Neuron (in vitro differentiated cells): ENCODE measurements around the gene ZC3H18.

Experiments used
- H2AFZ ChIP-seq: one replicate; pipeline ENCODE4 v1.6.1; 2013; ENCODE audit warnings: low read depth, mild to moderate bottlenecking, inconsistent platforms, low read length, moderate library complexity
- H3K27me3 ChIP-seq: one replicate; pipeline ENCODE4 v1.6.1; 2013; ENCODE audit warnings: low read length; ENCODE audit not compliant: insufficient read depth
- H3K36me3 ChIP-seq: one replicate; pipeline ENCODE4 v1.6.1; 2013; ENCODE audit warnings: low read length; ENCODE audit not compliant: insufficient read depth
- H3K4me1 ChIP-seq: one replicate; pipeline ENCODE4 v1.6.1; 2013; ENCODE audit warnings: low read length; ENCODE audit not compliant: insufficient read depth
- H3K4me3 ChIP-seq: 2 replicates; pipeline ENCODE4 v1.5.1; 2013; ENCODE audit warnings: mild to moderate bottlenecking, low read length, moderate library complexity
- H3K9me3 ChIP-seq: one replicate; pipeline ENCODE4 v1.6.1; 2013; ENCODE audit warnings: low read length

Gene ZC3H18

DNA sequence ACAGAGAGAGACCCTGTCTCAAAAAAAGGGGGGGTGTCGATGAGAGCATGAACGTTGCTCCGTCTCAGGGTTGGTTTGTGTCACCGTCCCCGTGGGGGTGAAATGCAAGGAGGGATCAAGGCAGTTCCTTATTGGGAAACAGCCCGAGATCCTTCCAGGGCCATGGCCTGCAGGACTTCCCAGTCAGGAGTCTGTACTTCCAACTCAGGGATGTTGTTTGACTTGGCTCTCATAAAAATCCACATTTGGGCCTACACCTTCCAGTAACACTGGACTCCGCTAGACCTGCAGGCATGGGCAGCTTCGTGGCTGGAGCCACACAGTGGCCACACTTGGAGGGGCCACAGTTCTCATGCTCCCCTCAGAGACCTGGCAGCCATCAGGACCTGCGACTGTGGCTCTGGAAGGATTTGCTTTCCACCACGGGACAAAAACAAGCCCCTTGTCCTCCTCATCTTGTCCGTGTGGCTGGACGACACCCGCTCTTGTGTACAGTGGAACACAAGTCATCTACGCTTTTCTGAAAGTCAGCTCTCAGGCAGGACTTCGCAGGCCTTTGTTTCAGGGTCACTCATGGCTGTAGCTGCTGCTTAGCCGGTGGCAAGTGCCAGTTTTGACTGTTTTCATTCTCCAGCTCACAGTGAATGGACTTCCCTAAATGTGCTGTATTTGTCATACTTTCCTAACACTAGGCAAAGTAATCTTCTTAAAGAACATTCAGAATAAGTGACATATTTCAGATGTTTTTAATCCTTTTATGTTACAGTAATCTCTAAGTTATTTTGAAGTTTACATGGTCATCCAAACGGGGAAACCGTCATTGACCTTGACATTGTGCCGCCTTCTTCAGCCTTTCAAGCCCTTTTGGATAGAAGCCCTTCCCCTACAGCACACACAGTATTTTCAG is 44.0 kb downstream of the ZC3H18 start:
- Histone ChIP-seq H3K4me1 (no peaks in the 10 kb centered on the region), H3K4me3 (no peak overlapping the region), H3K36me3 (peaks cover 66% of the 10 kb centered on the region), H3K9me3 (no peaks in the 10 kb centered on the region), H2AFZ (no peak overlapping the region), H3K27me3 (no peaks in the 10 kb centered on the region)

DNA sequence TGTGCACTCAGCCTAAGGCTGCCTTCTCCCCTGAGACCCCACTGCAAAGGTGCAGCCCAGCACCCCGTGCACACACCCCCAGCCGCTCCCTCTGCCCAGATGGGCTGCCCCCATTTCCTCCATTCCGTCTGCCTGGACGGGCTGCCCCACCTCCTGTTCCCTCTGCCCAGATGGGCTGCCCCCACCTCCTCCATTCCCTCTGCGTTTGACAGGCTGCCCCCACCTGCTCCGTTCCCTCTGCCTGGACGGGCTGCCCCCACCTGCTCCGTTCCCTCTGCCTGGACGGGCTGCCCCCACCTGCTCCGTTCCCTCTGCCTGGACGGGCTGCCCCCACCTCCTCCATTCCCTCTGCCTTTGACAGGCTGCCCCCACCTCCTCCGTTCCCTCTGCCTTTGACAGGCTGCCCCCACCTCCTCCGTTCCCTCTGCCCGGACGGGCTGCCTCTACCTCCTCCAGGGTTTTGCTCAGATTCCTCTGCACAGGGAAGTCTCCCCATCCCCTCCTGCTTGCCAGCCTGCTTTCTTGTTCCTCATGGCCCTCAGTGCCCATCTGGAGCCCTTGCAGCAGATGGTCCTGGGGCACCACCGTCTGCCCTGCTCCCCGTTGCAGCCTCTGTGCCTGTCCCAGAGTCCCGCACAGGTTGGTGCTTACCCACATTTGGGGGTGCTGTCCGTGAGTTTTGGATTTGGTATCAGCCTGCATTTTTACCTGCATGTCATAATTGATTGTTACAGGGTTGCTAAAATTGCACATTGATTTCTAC is 44.8 kb downstream of the ZC3H18 start:
- H3K9me3 ChIP-seq = no peaks in the 10 kb centered on the region
- H3K4me1 ChIP-seq = no peaks in the 10 kb centered on the region
- H3K27me3 ChIP-seq = no peaks in the 10 kb centered on the region
- H3K4me3 ChIP-seq = no peak overlapping the region
- H3K36me3 ChIP-seq = peaks cover 69% of the 10 kb centered on the region
- H2AFZ ChIP-seq = no peak overlapping the region

- Histone ChIP-seq H2AFZ (no peak overlapping the region), H3K4me1 (no peaks in the 10 kb centered on the region), H3K36me3 (peaks cover 57% of the 10 kb centered on the region)
Measured at GRCh38 chr16:88616320-88616719, 46.1 kb downstream of the ZC3H18 start.

DNA sequence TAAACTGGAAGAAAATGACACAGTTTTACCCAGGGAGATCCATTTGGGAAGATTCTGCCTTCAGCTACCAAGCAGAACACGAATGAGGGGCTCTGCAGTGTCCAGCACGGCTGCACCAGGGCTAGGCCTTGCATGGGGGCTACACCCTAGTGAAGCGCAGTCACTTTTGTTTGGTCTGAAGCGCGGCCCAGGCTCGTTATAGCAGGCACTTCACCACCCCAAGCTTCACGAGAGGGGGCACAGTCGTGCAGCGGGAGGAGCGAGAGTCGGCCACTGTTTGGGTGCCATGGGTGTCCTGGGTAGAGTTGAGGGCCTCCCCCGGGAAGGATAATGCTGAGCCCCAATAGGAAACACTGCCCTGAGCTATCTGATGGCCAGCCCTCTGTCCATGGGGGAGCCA is 46.5 kb downstream of the ZC3H18 start:
- Histone ChIP-seq H3K36me3 (peaks cover 53% of the 10 kb centered on the region), H3K4me3 (no peak overlapping the region), H3K9me3 (no peaks in the 10 kb centered on the region), H3K4me1 (no peaks in the 10 kb centered on the region), H2AFZ (no peak overlapping the region), H3K27me3 (no peaks in the 10 kb centered on the region)

More at GRCh38 chr16:88616320-88616719, 46.1 kb downstream of the ZC3H18 start:
- Histone ChIP-seq H3K4me3 (no peak overlapping the region), H3K9me3 (no peaks in the 10 kb centered on the region), H3K27me3 (no peaks in the 10 kb centered on the region)

DNA sequence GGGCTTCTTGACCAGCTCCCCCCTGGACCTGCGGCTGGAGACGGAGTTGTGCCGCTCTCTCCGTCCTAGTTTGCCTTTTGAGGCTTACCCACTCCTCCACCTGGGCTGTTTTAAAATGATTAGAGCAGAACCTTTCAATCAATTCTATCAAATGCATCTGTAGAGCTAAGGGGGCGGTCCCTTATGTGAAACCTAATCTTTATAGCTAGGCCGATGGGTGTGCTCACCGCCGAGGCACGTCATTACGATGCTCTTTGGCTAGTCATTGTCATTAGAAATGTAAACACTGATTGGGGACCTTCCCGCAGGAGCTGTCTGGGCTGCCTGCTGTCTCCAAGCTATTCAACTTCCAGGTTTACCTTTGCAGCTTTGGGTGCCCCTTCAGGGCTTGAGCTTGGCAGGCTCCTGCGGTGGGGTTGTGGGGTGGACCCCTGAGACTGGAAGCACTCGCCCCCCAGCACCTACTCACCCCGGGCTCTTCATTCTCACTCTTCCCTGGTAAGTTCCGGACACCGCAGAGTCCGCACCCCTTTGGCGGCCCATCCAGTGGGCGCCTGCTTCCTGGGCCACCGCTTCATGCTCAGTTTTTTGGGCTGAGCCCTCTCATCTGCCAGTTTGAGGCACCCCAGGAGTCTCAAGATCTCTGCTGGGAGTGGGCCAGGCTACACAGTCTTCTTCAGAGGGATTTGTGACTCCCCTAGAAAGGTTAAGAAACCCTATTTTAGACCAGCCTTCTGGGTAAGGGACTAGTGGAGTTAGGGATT is 47.2 kb downstream of the ZC3H18 start:
- peaks cover 56% of the 10 kb centered on the region for H3K36me3 ChIP-seq
- no peaks in the 10 kb centered on the region for H3K27me3 ChIP-seq
- H3K9me3 ChIP-seq = no peaks in the 10 kb centered on the region
- no peaks in the 10 kb centered on the region for H3K4me1 ChIP-seq
- no peak overlapping the region for H3K4me3 ChIP-seq
- H2AFZ ChIP-seq = no peak overlapping the region

DNA sequence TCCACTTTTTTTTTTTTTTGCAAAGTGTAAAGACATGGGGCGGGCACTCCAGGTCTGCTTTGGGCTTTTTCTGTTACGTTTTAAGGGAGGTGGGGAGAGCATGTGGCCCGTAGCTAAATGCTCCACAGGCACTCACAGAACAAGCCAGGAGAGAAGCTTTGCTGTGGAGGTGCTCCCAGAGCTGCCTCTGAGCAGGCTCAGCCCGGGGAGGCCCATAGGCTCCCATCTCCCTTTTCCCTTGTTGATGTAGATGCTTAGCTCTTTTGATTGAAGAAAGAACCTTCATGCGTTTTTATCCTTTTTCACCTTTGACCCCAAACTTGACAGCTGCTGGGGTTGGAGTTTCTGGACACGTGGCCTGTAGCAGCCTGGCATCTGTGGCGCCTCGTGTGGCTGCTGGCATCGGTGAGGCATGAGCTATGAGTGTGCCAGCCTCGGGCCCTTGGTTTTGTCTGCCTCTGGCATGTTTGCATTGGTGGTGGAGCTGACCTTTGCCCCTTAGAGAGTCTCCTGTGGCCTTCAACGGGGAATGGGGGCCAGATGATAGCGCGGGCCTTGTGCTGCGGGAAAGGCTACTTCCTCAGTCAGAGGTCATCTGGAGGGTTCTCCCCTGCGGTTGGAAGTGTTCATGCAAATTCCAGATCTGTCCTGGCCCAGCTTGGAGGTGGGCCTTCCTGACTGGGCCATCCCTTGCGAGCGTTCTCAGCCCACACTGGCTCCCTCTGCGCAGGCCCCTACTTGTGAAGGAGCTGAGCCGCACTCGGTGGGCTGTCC is 48.2 kb downstream of the ZC3H18 start:
- H3K27me3 ChIP-seq = no peaks in the 10 kb centered on the region
- H3K9me3 ChIP-seq = no peaks in the 10 kb centered on the region
- H2AFZ ChIP-seq = no peak overlapping the region
- H3K4me3 ChIP-seq = no peak overlapping the region
- H3K36me3 ChIP-seq = peaks cover 58% of the 10 kb centered on the region
- H3K4me1 ChIP-seq = no peaks in the 10 kb centered on the region

DNA sequence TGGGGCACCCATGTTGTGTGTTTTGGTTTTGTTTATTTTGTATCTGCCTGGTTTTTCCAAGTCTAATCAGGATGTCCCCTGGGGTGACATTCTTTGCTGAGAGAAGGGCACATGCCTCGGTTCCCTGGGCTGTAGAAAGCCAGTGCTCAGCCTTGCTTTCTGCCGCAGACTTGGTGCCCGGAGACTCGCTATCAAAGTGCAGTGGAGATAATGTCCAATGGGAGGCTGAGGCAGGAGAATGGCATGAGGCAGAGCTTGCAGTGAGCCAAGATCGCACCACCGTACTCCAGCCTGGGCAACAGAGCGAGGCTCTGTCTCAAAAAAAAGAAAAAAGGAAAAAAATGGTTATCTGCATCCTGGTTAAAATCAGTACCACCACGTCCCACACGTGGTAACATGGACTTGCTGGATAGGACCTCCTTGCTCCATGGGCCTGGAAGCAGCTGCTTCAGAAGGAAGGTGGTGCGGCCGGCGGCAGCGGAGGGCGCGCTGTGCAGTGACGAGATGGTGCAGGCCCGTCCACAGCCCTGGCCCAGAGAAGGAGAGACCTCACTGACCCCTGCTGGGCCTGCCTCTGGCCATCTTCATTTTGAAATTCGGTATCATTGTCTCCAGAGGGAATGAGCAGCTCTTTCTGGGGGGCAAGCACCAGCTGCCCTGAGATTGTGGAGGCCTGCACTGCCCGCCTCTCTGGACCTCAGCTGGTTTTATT is 48.9 kb downstream of the ZC3H18 start:
- Histone ChIP-seq H3K4me1 (no peaks in the 10 kb centered on the region), H3K27me3 (no peaks in the 10 kb centered on the region), H3K9me3 (no peaks in the 10 kb centered on the region), H3K4me3 (no peak overlapping the region), H3K36me3 (peaks cover 64% of the 10 kb centered on the region), H2AFZ (no peak overlapping the region)

DNA sequence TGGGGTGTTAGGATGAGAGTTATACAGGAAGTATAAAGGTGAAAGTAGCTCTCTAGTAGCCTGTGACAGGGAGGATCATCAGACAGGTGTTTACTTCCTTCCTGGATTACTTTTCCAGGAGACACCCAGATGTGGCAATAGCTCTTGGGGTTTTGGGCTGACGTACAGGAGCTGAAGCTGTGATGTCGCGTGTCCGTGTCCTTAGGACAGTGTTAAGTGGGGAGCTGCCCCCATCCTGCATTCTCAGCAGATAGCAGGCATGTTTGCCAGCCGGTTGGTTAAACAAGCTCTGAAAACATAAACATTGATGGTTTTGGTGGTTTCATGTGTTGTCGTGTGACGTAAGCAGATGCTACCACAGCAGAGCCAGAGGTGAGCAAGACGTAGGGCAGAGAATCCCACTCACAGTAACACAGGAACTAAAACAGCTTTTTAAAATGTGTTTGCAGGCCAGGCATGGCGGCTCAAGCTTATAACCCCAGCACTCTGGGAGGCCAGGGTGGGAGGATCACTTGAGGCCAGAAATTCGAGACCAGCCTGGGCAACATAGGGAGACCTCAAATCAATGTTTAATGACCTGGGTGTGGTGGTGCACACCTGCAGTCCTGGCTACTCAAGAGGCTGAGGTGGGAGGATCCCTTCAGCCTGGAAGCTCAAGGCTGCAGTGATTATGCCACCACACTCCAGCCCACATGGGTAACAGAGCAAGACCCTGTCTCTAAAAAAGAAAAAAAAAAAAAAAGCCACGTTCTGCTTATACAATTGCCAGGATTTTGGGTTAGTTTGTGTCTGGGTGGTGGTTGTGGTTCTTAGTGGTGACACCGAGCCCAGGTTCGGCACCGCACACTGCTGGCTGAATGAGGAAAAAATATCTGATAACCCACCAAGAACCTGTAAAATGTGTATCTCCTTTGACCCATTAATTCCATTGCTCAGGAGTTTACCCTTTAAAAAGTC is 49.9 kb downstream of the ZC3H18 start:
- H3K9me3 ChIP-seq = no peaks in the 10 kb centered on the region
- H3K27me3 ChIP-seq = no peaks in the 10 kb centered on the region
- H2AFZ ChIP-seq = no peak overlapping the region
- no peak overlapping the region for H3K4me3 ChIP-seq
- no peaks in the 10 kb centered on the region for H3K4me1 ChIP-seq
- peaks cover 71% of the 10 kb centered on the region for H3K36me3 ChIP-seq

DNA sequence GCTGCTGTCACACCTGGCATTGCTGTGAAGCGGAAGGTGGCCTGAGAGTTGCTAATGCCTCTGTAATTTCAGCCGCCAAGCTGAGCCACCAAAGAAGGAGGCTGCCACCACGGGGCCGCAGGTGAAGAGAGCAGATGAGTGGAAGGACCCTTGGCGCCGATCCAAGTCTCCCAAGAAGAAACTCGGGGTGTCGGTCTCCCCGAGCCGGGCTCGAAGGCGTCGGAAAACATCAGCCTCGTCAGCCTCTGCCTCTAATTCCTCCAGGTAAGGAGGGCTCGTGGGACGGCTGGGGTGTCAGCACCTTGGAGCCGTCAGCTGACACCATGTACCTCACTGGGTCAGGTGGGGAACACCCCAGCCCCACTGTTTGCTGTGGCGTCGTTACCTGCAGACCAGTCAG is 51.9 kb downstream of the ZC3H18 start:
- Histone ChIP-seq H3K27me3 (no peaks in the 10 kb centered on the region), H3K4me3 (no peak overlapping the region)

GRCh38 chr16:88622866-88623265 is 52.7 kb downstream of the ZC3H18 start:
- Histone ChIP-seq H3K9me3 (no peaks in the 10 kb centered on the region), H3K36me3 (peaks cover 74% of the 10 kb centered on the region)

More for the DNA sequence above, 51.9 kb downstream of the ZC3H18 start:
- Histone ChIP-seq H3K9me3 (no peaks in the 10 kb centered on the region), H3K36me3 (peaks cover 72% of the 10 kb centered on the region), H3K4me1 (no peaks in the 10 kb centered on the region), H2AFZ (no peak overlapping the region)

DNA sequence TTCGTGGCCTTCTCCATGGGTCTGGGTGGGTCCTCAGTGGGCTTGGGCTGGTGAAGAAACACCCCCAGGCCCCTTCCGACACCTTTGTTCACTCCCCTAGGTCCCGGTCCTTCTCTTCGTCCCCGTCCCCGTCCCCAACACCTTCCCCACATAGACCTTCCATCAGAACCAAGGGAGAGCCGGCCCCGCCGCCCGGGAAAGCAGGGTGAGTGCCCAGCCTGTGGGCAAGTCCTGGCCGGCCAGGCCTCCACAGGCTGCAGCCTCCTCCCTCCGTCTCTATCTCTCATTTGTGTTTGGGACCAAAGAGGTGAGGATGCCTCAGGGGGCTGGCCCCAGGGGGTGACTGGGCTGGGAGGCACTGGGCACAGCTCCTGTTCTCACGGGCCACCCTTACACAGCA is 53.7 kb downstream of the ZC3H18 start:
- Histone ChIP-seq H3K4me3 (no peak overlapping the region), H2AFZ (no peak overlapping the region), H3K4me1 (no peaks in the 10 kb centered on the region), H3K36me3 (peaks cover 75% of the 10 kb centered on the region), H3K9me3 (no peaks in the 10 kb centered on the region), H3K27me3 (no peaks in the 10 kb centered on the region)

More at GRCh38 chr16:88622866-88623265, 52.7 kb downstream of the ZC3H18 start:
- H3K4me3 ChIP-seq = no peak overlapping the region
- H3K27me3 ChIP-seq = no peaks in the 10 kb centered on the region
- no peaks in the 10 kb centered on the region for H3K4me1 ChIP-seq
- H2AFZ ChIP-seq = no peak overlapping the region
